GM12892 (cell line): Measurements from ENCODE around the gene SLC25A13.

ENCODE experiments used
- POLR2A ChIP-seq: IDR thresholded peaks from 2 replicates; pipeline ENCODE4 v1.6.1; 2011; ENCODE audit warnings: low read depth, low read length, control low read depth
- TAF1 ChIP-seq: IDR thresholded peaks from 2 replicates; pipeline ENCODE4 v1.6.1; 2011; ENCODE audit warnings: low read depth, mild to moderate bottlenecking, control low read depth, low read length, borderline replicate concordance

- no peak for TF ChIP-seq TAF1
- no peak for TF ChIP-seq POLR2A
These were observed 139.3 kb downstream of the SLC25A13 start for GRCh38 chr7:96182424-96183158.
